K562 (cell line): ENCODE results near the gene ZC3H10. TPM values are rescaled to one million over a fixed set of nuclear protein-coding genes. Genes with fewer than 3 reads are reported as not detected.

Source experiments
- ARID2 ChIP-seq: fragments of 450-650 bp; IDR thresholded peaks from 2 replicates; pipeline ENCODE4 v1.6.1; 2017; ENCODE audit warnings: antibody characterized with exemption, mild to moderate bottlenecking
- CAMTA2 ChIP-seq: fragments of 250-450 bp; sonication (Bioruptor Pico); conservative IDR thresholded peaks from 2 replicates; pipeline ENCODE4 v1.5.1; 2022
- GABPB2 ChIP-seq: fragments of 250-450 bp; sonication (Bioruptor Pico); conservative IDR thresholded peaks from 2 replicates; pipeline ENCODE4 v1.5.1; 2021; ENCODE audit warnings: mild to moderate bottlenecking
- KDM1A ChIP-seq, 2 experiments: fragments of 450-650 bp; IDR thresholded peaks; 2 replicates each; pipeline ENCODE4 v1.6.1; 2016; ENCODE audit warnings: mild to moderate bottlenecking in 2 of 2
- MAFG ChIP-seq: fragments of 450-650 bp; conservative IDR thresholded peaks from 2 replicates; pipeline ENCODE4 v1.6.1; 2016; ENCODE audit warnings: missing genetic modification characterization, missing compliant biosample characterization
- MXI1 ChIP-seq: IDR thresholded peaks from 2 replicates; pipeline ENCODE4 v1.6.1; 2011; ENCODE audit warnings: low read depth, mild to moderate bottlenecking, improper control_type of control experiment, low read length
- SNRNP70 ChIP-seq: fragments of 200-400 bp; formaldehyde crosslinking; optimal IDR thresholded peaks from 2 replicates; pipeline ENCODE3; 2017; ENCODE audit warnings: low read depth, low read length
- TAF15 ChIP-seq: fragments of 200-400 bp; formaldehyde crosslinking; IDR thresholded peaks from 2 replicates; pipeline ENCODE4 v1.6.1; 2017; ENCODE audit warnings: mild to moderate bottlenecking, low read depth, low read length, moderate library complexity
- ZNF444 ChIP-seq: fragments of 250-450 bp; sonication (Bioruptor Pico); IDR thresholded peaks from 2 replicates; pipeline ENCODE4 v1.4.0; 2020; ENCODE audit warnings: mild to moderate bottlenecking, moderate library complexity
- polyA plus RNA-seq, 8 experiments: library from polyadenylated mRNA; depleted of rRNA in 4 of 8; stranded (reverse) in 5 of 8; unstranded in 3 of 8; fragments of >200 nt; fragmentation: Nextera tagmentation in 2 of 8; fragmentation: Illumina TruSeq in 1 of 8; extraction: Ambion mirVana in 2 of 8; extraction: Trizol in 1 of 8; gene quantifications; 2 replicates each; pipeline versions ENCODE4 v1.2.1 to v1.2.3, GENCODE V29; 2011 to 2014; ENCODE audit warnings: inconsistent platforms in 1 of 8, missing spikeins in 1 of 8
- total RNA-seq, 7 experiments: library from RNA; depleted of rRNA in 6 of 7; stranded (reverse); fragments of >200 nt in 6 of 7; fragmentation: Illumina TruSeq in 2 of 7; extraction: Trizol in 2 of 7; gene quantifications; 2 replicates each; pipeline versions ENCODE4 v1.2.1 to v1.2.3, GENCODE V29; 2011 to 2021; ENCODE audit warnings: low replicate concordance in 1 of 7
- TF ChIP-seq, protein P1 (sequence below): sonication (generic); formaldehyde crosslinking; IDR thresholded peaks from 2 replicates; pipeline ENCODE4 v1.8.0; 2023; ENCODE audit warnings: missing genetic modification reagents, mild to moderate bottlenecking, borderline replicate concordance
- TF ChIP-seq, protein P2 (sequence below): fragments of 450-650 bp; formaldehyde crosslinking; IDR thresholded peaks from 2 replicates; pipeline ENCODE4 v1.4.0; 2020; ENCODE audit warnings: mild to moderate bottlenecking, moderate library complexity
- TF ChIP-seq, protein P3 (sequence below): fragments of 250-450 bp; sonication (Bioruptor Pico); IDR thresholded peaks from 2 replicates; pipeline ENCODE4 v1.4.0; 2020; ENCODE audit warnings: mild to moderate bottlenecking, moderate library complexity
- TF ChIP-seq, protein P4 (sequence below): fragments of 450-650 bp; formaldehyde crosslinking; IDR thresholded peaks from 2 replicates; pipeline ENCODE4 v1.4.0; 2020; ENCODE audit warnings: mild to moderate bottlenecking, moderate library complexity
- TF ChIP-seq, protein P5 (sequence below): sonication (generic); formaldehyde crosslinking; IDR thresholded peaks from 2 replicates; pipeline ENCODE4 v1.8.1; 2022; ENCODE audit warnings: missing genetic modification reagents

The ZC3H10 gene
- total and polyA plus RNA-seq, 9 of the 15 experiments (the other 6 are each of a cell fraction or from before 2014, with no cell fraction given), result 0.31 to 4.1 (median 1.6) TPM

DNA sequence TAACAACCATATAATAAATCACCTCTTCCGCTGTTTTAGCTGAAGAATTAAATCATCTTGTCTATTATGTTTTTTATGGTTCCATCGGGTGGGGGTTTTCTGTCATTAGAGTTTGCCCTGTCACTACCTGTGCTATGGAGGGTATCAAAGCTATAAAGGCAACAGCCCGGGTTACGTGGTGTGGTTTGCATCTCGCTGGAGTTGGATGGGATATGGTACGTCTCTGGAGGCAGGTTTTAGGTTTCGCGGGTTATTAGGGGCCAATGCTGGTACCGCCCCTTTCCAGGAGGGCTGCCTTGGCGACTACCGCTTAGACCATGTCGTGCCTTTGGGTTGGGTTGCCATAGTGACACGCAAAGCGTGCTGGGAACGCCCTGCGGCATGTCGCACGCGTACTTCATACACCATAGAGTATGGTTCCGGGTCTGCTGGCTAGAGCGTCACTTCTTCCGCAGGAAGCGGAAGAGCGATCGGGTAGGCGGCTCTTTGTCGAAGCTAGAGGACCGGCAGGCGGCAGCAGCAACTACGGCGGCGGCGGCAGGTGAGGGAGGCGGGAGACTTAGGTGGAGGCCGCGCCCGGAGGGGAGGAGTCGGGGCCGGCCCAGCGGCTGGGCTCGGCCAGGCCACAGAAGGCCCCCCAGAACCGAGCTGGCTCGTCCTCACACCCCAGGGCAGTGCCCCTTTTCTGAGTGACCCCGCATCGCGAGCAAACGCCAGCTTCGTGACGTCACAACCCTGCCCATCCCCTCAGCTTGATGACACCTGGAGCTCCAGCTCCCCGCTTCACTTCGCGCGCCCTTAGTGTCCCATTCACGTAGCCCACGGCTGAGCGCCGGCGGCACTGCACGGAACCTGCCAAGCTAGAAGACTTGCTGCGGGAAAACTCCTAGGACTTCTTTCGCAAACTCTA lies at the start of gene ZC3H10 (continued):
- TF ChIP-seq, protein P1, sequence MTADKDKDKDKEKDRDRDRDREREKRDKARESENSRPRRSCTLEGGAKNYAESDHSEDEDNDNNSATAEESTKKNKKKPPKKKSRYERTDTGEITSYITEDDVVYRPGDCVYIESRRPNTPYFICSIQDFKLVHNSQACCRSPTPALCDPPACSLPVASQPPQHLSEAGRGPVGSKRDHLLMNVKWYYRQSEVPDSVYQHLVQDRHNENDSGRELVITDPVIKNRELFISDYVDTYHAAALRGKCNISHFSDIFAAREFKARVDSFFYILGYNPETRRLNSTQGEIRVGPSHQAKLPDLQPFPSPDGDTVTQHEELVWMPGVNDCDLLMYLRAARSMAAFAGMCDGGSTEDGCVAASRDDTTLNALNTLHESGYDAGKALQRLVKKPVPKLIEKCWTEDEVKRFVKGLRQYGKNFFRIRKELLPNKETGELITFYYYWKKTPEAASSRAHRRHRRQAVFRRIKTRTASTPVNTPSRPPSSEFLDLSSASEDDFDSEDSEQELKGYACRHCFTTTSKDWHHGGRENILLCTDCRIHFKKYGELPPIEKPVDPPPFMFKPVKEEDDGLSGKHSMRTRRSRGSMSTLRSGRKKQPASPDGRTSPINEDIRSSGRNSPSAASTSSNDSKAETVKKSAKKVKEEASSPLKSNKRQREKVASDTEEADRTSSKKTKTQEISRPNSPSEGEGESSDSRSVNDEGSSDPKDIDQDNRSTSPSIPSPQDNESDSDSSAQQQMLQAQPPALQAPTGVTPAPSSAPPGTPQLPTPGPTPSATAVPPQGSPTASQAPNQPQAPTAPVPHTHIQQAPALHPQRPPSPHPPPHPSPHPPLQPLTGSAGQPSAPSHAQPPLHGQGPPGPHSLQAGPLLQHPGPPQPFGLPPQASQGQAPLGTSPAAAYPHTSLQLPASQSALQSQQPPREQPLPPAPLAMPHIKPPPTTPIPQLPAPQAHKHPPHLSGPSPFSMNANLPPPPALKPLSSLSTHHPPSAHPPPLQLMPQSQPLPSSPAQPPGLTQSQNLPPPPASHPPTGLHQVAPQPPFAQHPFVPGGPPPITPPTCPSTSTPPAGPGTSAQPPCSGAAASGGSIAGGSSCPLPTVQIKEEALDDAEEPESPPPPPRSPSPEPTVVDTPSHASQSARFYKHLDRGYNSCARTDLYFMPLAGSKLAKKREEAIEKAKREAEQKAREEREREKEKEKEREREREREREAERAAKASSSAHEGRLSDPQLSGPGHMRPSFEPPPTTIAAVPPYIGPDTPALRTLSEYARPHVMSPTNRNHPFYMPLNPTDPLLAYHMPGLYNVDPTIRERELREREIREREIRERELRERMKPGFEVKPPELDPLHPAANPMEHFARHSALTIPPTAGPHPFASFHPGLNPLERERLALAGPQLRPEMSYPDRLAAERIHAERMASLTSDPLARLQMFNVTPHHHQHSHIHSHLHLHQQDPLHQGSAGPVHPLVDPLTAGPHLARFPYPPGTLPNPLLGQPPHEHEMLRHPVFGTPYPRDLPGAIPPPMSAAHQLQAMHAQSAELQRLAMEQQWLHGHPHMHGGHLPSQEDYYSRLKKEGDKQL (CRISPR knock-in tag), result no peak
- TF ChIP-seq ZNF444 (CRISPR knock-in tag), result 0 out of 2 replicates have a peak, but pooled peaks have one; percentile 49
- no peak for TF ChIP-seq KDM1A (IDR thresholded peaks at IDR 0.05)
- TF ChIP-seq, protein P2, sequence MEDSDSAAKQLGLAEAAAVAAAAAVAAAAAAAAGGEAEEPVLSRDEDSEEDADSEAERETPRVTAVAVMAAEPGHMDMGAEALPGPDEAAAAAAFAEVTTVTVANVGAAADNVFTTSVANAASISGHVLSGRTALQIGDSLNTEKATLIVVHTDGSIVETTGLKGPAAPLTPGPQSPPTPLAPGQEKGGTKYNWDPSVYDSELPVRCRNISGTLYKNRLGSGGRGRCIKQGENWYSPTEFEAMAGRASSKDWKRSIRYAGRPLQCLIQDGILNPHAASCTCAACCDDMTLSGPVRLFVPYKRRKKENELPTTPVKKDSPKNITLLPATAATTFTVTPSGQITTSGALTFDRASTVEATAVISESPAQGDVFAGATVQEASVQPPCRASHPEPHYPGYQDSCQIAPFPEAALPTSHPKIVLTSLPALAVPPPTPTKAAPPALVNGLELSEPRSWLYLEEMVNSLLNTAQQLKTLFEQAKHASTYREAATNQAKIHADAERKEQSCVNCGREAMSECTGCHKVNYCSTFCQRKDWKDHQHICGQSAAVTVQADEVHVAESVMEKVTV, result peak; percentile 44
- TF ChIP-seq CAMTA2 (CRISPR knock-in tag), result peak; percentile 93; the same call in 1 of the 2 replicates
- peak; percentile 84; the same call in 1 of the 2 replicates for TF ChIP-seq GABPB2 (CRISPR knock-in tag)
- TF ChIP-seq MXI1, result peak; percentile 99
- peak; percentile 91; the same call in 1 of the 2 replicates for TF ChIP-seq TAF15
- TF ChIP-seq, protein P3, sequence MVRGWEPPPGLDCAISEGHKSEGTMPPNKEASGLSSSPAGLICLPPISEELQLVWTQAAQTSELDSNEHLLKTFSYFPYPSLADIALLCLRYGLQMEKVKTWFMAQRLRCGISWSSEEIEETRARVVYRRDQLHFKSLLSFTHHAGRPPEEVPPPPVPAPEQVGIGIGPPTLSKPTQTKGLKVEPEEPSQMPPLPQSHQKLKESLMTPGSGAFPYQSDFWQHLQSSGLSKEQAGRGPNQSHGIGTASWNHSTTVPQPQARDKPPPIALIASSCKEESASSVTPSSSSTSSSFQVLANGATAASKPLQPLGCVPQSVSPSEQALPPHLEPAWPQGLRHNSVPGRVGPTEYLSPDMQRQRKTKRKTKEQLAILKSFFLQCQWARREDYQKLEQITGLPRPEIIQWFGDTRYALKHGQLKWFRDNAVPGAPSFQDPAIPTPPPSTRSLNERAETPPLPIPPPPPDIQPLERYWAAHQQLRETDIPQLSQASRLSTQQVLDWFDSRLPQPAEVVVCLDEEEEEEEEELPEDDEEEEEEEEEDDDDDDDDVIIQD (CRISPR knock-in tag), result no peak
- TF ChIP-seq, protein P4, sequence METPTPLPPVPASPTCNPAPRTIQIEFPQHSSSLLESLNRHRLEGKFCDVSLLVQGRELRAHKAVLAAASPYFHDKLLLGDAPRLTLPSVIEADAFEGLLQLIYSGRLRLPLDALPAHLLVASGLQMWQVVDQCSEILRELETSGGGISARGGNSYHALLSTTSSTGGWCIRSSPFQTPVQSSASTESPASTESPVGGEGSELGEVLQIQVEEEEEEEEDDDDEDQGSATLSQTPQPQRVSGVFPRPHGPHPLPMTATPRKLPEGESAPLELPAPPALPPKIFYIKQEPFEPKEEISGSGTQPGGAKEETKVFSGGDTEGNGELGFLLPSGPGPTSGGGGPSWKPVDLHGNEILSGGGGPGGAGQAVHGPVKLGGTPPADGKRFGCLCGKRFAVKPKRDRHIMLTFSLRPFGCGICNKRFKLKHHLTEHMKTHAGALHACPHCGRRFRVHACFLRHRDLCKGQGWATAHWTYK (CRISPR knock-in tag), result peak; percentile 94
- TF ChIP-seq, protein P5, sequence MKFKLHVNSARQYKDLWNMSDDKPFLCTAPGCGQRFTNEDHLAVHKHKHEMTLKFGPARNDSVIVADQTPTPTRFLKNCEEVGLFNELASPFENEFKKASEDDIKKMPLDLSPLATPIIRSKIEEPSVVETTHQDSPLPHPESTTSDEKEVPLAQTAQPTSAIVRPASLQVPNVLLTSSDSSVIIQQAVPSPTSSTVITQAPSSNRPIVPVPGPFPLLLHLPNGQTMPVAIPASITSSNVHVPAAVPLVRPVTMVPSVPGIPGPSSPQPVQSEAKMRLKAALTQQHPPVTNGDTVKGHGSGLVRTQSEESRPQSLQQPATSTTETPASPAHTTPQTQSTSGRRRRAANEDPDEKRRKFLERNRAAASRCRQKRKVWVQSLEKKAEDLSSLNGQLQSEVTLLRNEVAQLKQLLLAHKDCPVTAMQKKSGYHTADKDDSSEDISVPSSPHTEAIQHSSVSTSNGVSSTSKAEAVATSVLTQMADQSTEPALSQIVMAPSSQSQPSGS (CRISPR knock-in tag), result no peak
- no peak for TF ChIP-seq MAFG (tag)
- peak; percentile 76 for TF ChIP-seq SNRNP70
- no peak for TF ChIP-seq ARID2
